Stimulated activated CD4-positive, alpha-beta T cell treated with anti-CD3 and anti-CD28 coated beads, TNF-alpha, amount 100 ng/mL, for 48 hours (primary cell): Measurements from ENCODE around the gene PCDHGA10.
"Not testable (repeated sequence)": the region's sequence is repeated elsewhere in the genome, so short reads cannot be mapped to it uniquely, and the experiment has no call there.

Experiments
- DNase-seq, 3 donors: peaks; one replicate each; pipeline ENCODE4 v3.0.0-alpha.2; 2020; ENCODE audit warnings: low read depth in 3 of 3

PCDHGA10 gene

DNA sequence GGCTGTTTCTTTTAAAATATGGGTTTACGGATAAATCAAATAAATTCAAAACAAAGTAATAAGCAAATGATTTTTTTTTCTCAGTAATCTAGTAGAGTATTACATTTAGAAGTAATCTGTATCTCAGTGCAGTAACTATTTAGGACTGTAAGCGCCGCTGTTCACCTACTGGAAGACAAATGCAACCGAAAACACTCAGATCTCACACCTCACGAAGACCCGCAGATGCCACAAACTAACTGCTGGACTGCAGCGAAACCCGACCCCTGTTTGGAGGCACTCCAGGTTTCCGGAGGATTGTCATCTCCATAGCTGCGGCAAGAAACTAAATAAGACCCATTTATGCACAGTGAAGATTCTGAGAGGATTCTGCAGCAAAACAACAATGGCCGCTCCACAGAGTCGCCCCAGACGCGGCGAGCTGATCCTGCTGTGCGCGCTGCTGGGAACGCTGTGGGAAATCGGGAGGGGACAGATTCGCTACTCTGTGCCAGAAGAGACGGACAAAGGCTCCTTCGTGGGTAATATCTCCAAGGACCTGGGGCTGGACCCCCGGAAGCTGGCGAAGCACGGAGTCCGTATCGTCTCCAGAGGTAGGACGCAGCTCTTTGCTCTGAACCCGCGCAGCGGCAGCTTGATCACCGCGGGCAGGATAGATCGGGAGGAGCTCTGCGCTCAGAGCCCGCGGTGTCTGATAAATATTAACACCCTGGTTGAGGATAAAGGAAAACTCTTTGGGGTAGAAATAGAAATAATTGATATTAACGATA is 20.2 kb upstream of the PCDHGA10 start, which contains the start of gene PCDHGA8:
Gene PCDHGA8 (plus strand): TSS at position 205 of the 770 bp plus-strand sequence. CDS start 181 bp downstream, at position 386.
- DNase-seq, result no peak

DNA sequence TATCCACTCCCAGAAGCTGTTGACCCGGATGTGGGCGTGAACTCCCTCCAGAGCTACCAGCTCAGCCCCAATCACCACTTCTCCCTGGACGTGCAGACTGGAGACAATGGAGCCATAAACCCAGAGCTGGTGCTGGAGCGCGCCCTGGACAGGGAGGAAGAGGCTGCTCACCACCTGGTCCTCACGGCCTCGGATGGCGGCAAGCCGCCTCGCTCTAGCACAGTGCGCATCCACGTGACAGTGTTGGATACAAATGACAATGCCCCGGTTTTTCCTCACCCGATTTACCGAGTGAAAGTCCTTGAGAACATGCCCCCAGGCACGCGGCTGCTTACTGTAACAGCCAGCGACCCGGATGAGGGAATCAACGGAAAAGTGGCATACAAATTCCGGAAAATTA is 19.5 kb upstream of the PCDHGA10 start:
- DNase-seq, result no peak

- not testable (repeated sequence) for DNase-seq
These were observed 18.2 kb upstream of the PCDHGA10 start for GRCh38 chr5:141394401-141395187.

DNA sequence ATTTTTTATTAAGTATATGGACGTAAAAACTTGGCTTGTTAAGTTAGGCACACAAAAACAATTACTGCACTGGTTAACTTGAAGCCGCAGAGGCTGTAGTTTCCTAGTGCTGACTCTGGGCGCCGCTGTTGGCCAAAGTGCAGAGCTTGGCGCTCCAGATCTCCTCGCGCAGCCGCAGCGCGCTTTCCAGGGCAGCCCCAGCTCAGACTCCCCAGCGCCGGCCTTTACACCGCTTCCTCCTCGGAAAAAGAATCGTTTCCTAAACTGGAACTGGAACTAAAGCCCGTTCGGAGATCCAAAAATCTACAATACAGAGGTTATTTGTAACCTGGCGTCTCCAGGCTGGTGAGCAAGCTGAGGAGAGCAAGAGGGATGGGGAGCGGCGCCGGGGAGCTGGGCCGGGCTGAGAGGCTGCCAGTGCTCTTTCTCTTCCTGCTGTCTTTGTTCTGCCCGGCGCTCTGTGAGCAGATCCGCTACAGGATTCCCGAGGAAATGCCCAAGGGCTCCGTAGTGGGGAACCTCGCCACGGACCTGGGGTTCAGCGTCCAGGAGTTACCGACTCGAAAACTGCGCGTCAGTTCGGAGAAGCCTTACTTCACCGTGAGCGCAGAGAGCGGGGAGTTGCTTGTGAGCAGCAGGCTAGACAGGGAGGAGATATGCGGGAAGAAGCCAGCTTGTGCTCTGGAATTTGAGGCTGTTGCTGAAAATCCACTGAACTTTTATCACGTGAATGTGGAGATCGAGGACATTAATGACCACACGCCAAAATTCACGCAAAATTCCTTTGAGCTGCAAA is 14.8 kb upstream of the PCDHGA10 start, which contains the start of gene PCDHGB5:
Gene PCDHGB5 (plus strand): TSS at position 192 of the 796 bp plus-strand sequence. CDS start 181 bp downstream, at position 373.
- DNase-seq, result peak in 1 of 3 donors; percentile 24

- DNase-seq, result no peak
These were observed 14.2 kb upstream of the PCDHGA10 start for GRCh38 chr5:141398608-141399007.

GRCh38 chr5:141399555-141400258 is 13.1 kb upstream of the PCDHGA10 start:
- DNase-seq, result no peak

GRCh38 chr5:141402553-141403243 is 10.1 kb upstream of the PCDHGA10 start, which contains the start of gene PCDHGA9:
TSS of gene PCDHGA9 (plus strand) at chr5:141402778. CDS start at chr5:141402953, 175 bp downstream.
- DNase-seq, result no peak

GRCh38 chr5:141403387-141403786 is 9.4 kb upstream of the PCDHGA10 start:
- no peak for DNase-seq

- DNase-seq, result not testable (repeated sequence)
These were observed 4.8 kb upstream of the PCDHGA10 start, which contains the start of gene PCDHGB6 for GRCh38 chr5:141407790-141408505. TSS of gene PCDHGB6 (plus strand) at chr5:141408021. CDS start at chr5:141408203, 182 bp downstream.

DNA sequence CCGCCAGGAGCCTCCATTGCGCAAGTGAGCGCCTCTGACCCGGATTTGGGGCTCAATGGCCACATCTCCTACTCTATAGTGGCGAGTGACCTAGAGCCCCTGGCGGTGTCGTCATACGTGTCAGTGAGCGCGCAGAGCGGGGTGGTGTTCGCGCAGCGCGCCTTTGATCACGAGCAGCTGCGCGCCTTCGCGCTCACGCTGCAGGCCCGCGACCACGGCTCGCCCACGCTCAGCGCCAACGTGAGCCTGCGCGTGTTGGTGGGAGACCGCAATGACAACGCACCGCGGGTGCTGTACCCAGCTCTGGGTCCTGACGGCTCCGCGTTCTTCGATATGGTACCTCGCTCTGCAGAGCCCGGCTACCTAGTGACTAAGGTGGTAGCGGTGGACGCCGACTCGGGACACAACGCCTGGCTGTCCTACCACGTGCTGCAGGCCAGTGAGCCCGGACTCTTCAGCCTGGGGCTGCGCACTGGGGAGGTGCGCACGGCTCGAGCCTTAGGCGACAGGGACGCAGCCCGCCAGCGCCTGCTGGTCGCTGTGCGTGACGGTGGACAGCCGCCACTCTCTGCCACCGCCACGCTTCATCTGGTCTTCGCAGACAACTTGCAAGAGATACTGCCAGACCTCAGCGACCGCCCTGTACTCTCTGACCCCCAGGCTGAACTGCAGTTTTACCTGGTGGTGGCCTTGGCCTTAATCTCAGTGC is 3.0 kb upstream of the PCDHGA10 start:
- no peak for DNase-seq

DNA sequence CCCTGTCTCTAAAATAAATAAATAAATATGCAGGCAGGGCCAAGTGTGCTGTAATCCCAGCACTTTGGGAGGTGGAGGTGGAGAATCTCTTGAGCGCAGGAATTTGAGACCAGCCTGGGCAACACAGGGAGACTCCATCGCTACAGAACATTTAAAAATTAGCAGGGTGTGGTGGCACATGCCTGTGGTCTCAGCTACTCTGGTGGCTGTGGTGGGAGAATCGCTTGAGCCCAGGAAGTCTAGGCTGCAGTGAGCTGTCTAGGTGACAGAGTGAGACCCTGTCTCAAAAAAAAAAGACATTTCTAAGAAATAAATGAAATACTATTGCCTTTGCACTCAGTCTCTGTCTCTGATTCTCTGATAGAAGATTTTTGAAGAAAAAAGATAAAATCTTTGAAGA is 1.2 kb upstream of the PCDHGA10 start:
- no peak for DNase-seq

- DNase-seq, result no peak
These were observed 818 bp downstream of the PCDHGA10 start for GRCh38 chr5:141413540-141414069.

DNA sequence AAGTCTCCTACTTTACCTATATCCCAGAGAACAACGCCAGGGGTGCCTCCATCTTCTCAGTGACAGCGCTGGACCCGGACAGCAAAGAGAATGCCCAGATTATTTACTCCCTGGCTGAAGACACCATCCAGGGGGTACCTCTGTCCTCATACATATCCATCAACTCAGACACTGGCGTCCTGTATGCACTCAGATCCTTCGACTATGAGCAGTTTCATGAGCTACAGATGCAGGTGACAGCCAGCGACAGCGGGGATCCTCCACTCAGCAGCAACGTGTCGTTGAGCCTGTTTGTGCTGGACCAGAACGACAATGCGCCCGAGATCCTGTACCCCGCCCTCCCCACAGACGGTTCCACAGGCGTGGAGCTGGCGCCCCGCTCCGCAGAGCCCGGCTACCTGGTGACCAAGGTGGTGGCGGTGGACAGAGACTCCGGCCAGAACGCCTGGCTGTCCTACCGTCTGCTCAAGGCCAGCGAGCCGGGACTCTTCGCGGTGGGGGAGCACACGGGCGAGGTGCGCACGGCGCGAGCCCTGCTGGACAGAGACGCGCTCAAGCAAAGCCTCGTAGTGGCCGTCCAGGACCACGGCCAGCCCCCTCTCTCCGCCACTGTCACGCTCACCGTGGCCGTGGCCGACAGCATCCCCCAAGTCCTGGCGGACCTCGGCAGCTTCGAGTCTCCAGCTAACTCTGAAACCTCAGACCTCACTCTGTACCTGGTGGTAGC is 1.9 kb downstream of the PCDHGA10 start:
- DNase-seq, result not testable (repeated sequence)

DNA sequence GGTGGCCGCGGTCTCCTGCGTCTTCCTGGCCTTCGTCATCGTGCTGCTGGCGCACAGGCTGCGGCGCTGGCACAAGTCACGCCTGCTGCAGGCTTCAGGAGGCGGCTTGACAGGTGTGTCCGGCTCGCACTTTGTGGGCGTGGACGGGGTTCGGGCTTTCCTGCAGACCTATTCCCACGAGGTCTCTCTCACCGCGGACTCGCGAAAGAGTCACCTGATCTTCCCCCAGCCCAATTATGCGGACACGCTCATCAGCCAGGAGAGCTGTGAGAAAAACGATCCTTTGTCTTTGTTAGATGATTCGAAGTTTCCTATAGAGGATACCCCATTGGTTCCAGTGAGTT is 2.5 kb downstream of the PCDHGA10 start:
- DNase-seq, result not testable (repeated sequence)

GRCh38 chr5:141417494-141418172 is 4.8 kb downstream of the PCDHGA10 start, which contains the start of gene PCDHGB7:
TSS of gene PCDHGB7 (plus strand) at chr5:141417677. CDS start at chr5:141417860, 183 bp downstream.
- peak in 2 of 3 donors; percentile 19 to 50 for DNase-seq

GRCh38 chr5:141419074-141419880 is 6.5 kb downstream of the PCDHGA10 start:
- DNase-seq, result no peak
